K562 (cell line): ENCODE data around the gene SIGLEC11. TPM values are rescaled to one million over a fixed set of nuclear protein-coding genes. Genes with fewer than 3 reads are reported as not detected.
A peak's percentile ranks its signal among the peaks of the same experiment; 100 is the strongest.

ENCODE experiments used
- ARID2 ChIP-seq: fragments of 450-650 bp; IDR thresholded peaks from 2 replicates; pipeline ENCODE4 v1.6.1; 2017; ENCODE audit warnings: antibody characterized with exemption, mild to moderate bottlenecking
- CBX2 ChIP-seq: fragments of 200-600 bp; sonication (generic); IDR thresholded peaks from one replicate; pipeline ENCODE4 v1.6.1; 2012; ENCODE audit warnings: mild to moderate bottlenecking, low read length, inconsistent platforms; ENCODE audit not compliant: insufficient read depth, poor library complexity, severe bottlenecking
- CHD1 ChIP-seq: fragments of 200-600 bp; sonication (generic); IDR thresholded peaks from one replicate; pipeline ENCODE4 v1.6.1; 2012; ENCODE audit warnings: mild to moderate bottlenecking, moderate library complexity, low read length, inconsistent platforms
- CSDE1 ChIP-seq, 2 experiments: fragments of 450-650 bp; IDR thresholded peaks; 2 replicates each; pipeline ENCODE4 v1.6.1; 2016; ENCODE audit warnings: mild to moderate bottlenecking in 1 of 2
- CTCF ChIP-seq, 3 experiments: IDR thresholded peaks in 2 of 3; conservative IDR thresholded peaks in 1 of 3; 2 replicates each; pipeline ENCODE4 v1.5.1; 2011 to 2012; ENCODE audit warnings: low read length in 3 of 3, mild to moderate bottlenecking in 3 of 3, control low read depth in 2 of 3, improper control_type of control experiment in 1 of 3, inconsistent platforms in 1 of 3, low read depth in 1 of 3, mixed read lengths in 1 of 3, moderate library complexity in 1 of 3; ENCODE audit not compliant: insufficient read depth in 2 of 3
- FIP1L1 ChIP-seq: fragments of 200-400 bp; formaldehyde crosslinking; IDR thresholded peaks from 2 replicates; pipeline ENCODE4 v1.6.1; 2018; ENCODE audit warnings: mild to moderate bottlenecking, low read depth, low read length; ENCODE audit not compliant: poor library complexity, severe bottlenecking
- FOXP4 ChIP-seq: sonication (generic); formaldehyde crosslinking; IDR thresholded peaks from 2 replicates; pipeline ENCODE4 v1.8.0; 2022; ENCODE audit warnings: mild to moderate bottlenecking, missing genetic modification reagents, borderline replicate concordance
- KHSRP ChIP-seq: fragments of 450-650 bp; IDR thresholded peaks from 2 replicates; pipeline ENCODE4 v1.6.1; 2017
- KLF10 ChIP-seq: fragments of 250-450 bp; sonication (Bioruptor Pico); IDR thresholded peaks from 2 replicates; pipeline ENCODE4 v1.6.1; 2021; ENCODE audit warnings: matching md5 sums
- L3MBTL2 ChIP-seq: fragments of 450-650 bp; IDR thresholded peaks from 2 replicates; pipeline ENCODE4 v1.6.1; 2016; ENCODE audit warnings: mild to moderate bottlenecking, moderate library complexity
- MBD1 ChIP-seq: fragments of 250-450 bp; sonication (Bioruptor Pico); IDR thresholded peaks from 2 replicates; pipeline ENCODE4 v1.8.0; 2022; ENCODE audit warnings: inconsistent platforms
- RBM39 ChIP-seq: fragments of 200-400 bp; formaldehyde crosslinking; optimal IDR thresholded peaks from 2 replicates; pipeline ENCODE3; 2018; ENCODE audit warnings: low read depth, low read length
- TARDBP ChIP-seq: fragments of 450-650 bp; IDR thresholded peaks from 2 replicates; pipeline ENCODE4 v1.6.1; 2016
- ZNF695 ChIP-seq: fragments of 450-650 bp; formaldehyde crosslinking; IDR thresholded peaks from 2 replicates; pipeline ENCODE4 v1.4.0; 2020; ENCODE audit warnings: mild to moderate bottlenecking, moderate library complexity
- ZSCAN29 ChIP-seq: fragments of 450-650 bp; IDR thresholded peaks from 2 replicates; pipeline ENCODE4 v1.6.1; 2017
- polyA plus RNA-seq, 8 experiments: library from polyadenylated mRNA; depleted of rRNA in 4 of 8; stranded (reverse) in 5 of 8; unstranded in 3 of 8; fragments of >200 nt; fragmentation: Nextera tagmentation in 2 of 8; fragmentation: Illumina TruSeq in 1 of 8; extraction: Ambion mirVana in 2 of 8; extraction: Trizol in 1 of 8; gene quantifications; 2 replicates each; pipeline versions ENCODE4 v1.2.1 to v1.2.3, GENCODE V29; 2011 to 2014; ENCODE audit warnings: inconsistent platforms in 1 of 8, missing spikeins in 1 of 8
- total RNA-seq, 7 experiments: library from RNA; depleted of rRNA in 6 of 7; stranded (reverse); fragments of >200 nt in 6 of 7; fragmentation: Illumina TruSeq in 2 of 7; extraction: Trizol in 2 of 7; gene quantifications; 2 replicates each; pipeline versions ENCODE4 v1.2.1 to v1.2.3, GENCODE V29; 2011 to 2021; ENCODE audit warnings: low replicate concordance in 1 of 7

Gene SIGLEC11
- total and polyA plus RNA-seq, 9 of the 15 experiments (the other 6 are each of a cell fraction or from before 2014, with no cell fraction given): not detected

GRCh38 chr19:49937750-49938381 lies 23.1 kb downstream of the SIGLEC11 start (continued):
- no peak for TF ChIP-seq MBD1 (CRISPR knock-in tag)
- no peak for TF ChIP-seq ZNF695 (CRISPR knock-in tag)
- TF ChIP-seq KHSRP: no peak
- TF ChIP-seq ARID2: peak; percentile 87
- no peak for TF ChIP-seq ZSCAN29
- no peak for TF ChIP-seq FIP1L1
- peak; percentile 97 to 98 (median 98) for TF ChIP-seq CTCF (IDR thresholded peaks at IDR 0.05 in 2 of 3, conservative IDR thresholded peaks at IDR 0.05 in 1 of 3; ENCODE audit: insufficient read depth in 2 of 3, low read depth in 1 of 3, low read length in 3 of 3)
- no peak for TF ChIP-seq CSDE1 (IDR thresholded peaks at IDR 0.05)
- TF ChIP-seq FOXP4 (CRISPR knock-in tag): no peak
- 0 out of 2 replicates have a peak, but pooled peaks have one; percentile 25 for TF ChIP-seq L3MBTL2
- no peak for TF ChIP-seq CHD1
- no peak for TF ChIP-seq CBX2
- TF ChIP-seq TARDBP: 0 out of 2 replicates have a peak, but pooled peaks have one; percentile 29
- no peak for TF ChIP-seq RBM39
- TF ChIP-seq KLF10 (CRISPR knock-in tag): no peak
